Bronchial epithelial cell (primary cell): ENCODE results near the gene ALG10B. TPM values are rescaled to one million over a fixed set of nuclear protein-coding genes. Genes with fewer than 3 reads are reported as not detected.
"Not testable (repeated sequence)": the region's sequence is repeated elsewhere in the genome, so short reads cannot be mapped to it uniquely, and the experiment has no call there.

Experiments
- DNase-seq: peaks from one replicate; pipeline ENCODE4 v3.0.0-alpha.2; 2010; ENCODE audit warnings: low read depth
- FAIRE-seq: peaks from 2 replicates; lab custom pipeline; 2011; peaks lifted over from hg19 to GRCh38; lab: Jason Lieb, UNC
- H3K27me3 ChIP-seq: 2 replicates; pipeline ENCODE4 v1.5.1; 2011; ENCODE audit warnings: low read length; ENCODE audit not compliant: control insufficient read depth, insufficient read depth
- H3K36me3 ChIP-seq: 2 replicates; pipeline ENCODE4 v1.5.1; 2011; ENCODE audit warnings: low read length; ENCODE audit not compliant: control insufficient read depth, insufficient read depth
- H3K4me3 ChIP-seq: 2 replicates; pipeline ENCODE4 v1.5.1; 2011; ENCODE audit warnings: mild to moderate bottlenecking, low read depth, low read length, control low read depth
- CTCF ChIP-seq: IDR thresholded peaks from 2 replicates; pipeline ENCODE4 v1.5.1; 2011; ENCODE audit warnings: mild to moderate bottlenecking, moderate library complexity, low read length, control low read depth, inconsistent platforms; ENCODE audit not compliant: insufficient read depth, severe bottlenecking
- total RNA-seq: library from RNA; depleted of rRNA; stranded (reverse); fragments of >200 nt; gene quantifications from 2 replicates; pipeline ENCODE4 v1.2.1, GENCODE V29; 2014

Gene ALG10B
- total RNA-seq, 1 donor from 2014 or later = 1.6 TPM

- no peak for FAIRE-seq
- DNase-seq = no peak
- Histone ChIP-seq H3K4me3 (no peak overlapping the region), H3K36me3 (no peaks in the 10 kb centered on the region), H3K27me3 (no peaks in the 10 kb centered on the region)
- TF ChIP-seq CTCF = no peak
These were observed 16.2 kb downstream of the ALG10B start for GRCh38 chr12:38332814-38333213.

- DNase-seq (no peak), FAIRE-seq (no peak)
- no peak overlapping the region for H3K4me3 ChIP-seq
- H3K27me3 ChIP-seq = no peaks in the 10 kb centered on the region
- TF ChIP-seq CTCF = no peak
- H3K36me3 ChIP-seq = no peaks in the 10 kb centered on the region
These were observed 25.9 kb downstream of the ALG10B start for GRCh38 chr12:38342444-38342843.

GRCh38 chr12:38343256-38343655 lies 26.7 kb downstream of the ALG10B start:
- H3K27me3 ChIP-seq, H3K36me3 ChIP-seq, DNase-seq, FAIRE-seq, H3K4me3 ChIP-seq: not testable (repeated sequence)

GRCh38 chr12:38343916-38344315 lies 27.3 kb downstream of the ALG10B start:
- DNase-seq, FAIRE-seq: not testable (repeated sequence)

GRCh38 chr12:38350342-38351174 lies 34.0 kb downstream of the ALG10B start:
- FAIRE-seq (no peak), DNase-seq (no peak)

More at GRCh38 chr12:38343916-38344315, 27.3 kb downstream of the ALG10B start:
- H3K36me3 ChIP-seq, H3K4me3 ChIP-seq, H3K27me3 ChIP-seq: not testable (repeated sequence)

GRCh38 chr12:38351175-38351508 lies 34.6 kb downstream of the ALG10B start:
- H3K36me3 ChIP-seq, H3K27me3 ChIP-seq, H3K4me3 ChIP-seq, DNase-seq, FAIRE-seq: not testable (repeated sequence)

More at GRCh38 chr12:38350342-38351174, 34.0 kb downstream of the ALG10B start:
- no peaks in the 10 kb centered on the region for H3K36me3 ChIP-seq
- no peak for TF ChIP-seq CTCF
- no peak overlapping the region for H3K4me3 ChIP-seq
- no peaks in the 10 kb centered on the region for H3K27me3 ChIP-seq

GRCh38 chr12:38367506-38367905 lies 50.9 kb downstream of the ALG10B start:
- DNase-seq = no peak
- no peak for TF ChIP-seq CTCF
- no peaks in the 10 kb centered on the region for H3K36me3 ChIP-seq
- no peak for FAIRE-seq
- no peaks in the 10 kb centered on the region for H3K27me3 ChIP-seq
- no peak overlapping the region for H3K4me3 ChIP-seq
